Osteocyte (in vitro differentiated cells): Measurements from ENCODE around the gene NMRAL1. TPM values are rescaled to one million over a fixed set of nuclear protein-coding genes. Genes with fewer than 3 reads are reported as not detected.

Source experiments
- DNase-seq: peaks from one replicate; pipeline ENCODE4 v3.0.0; 2021; ENCODE audit warnings: mixed read lengths; ENCODE audit not compliant: unreplicated experiment; ENCODE audit errors: extremely low spot score
- H3K27ac Mint-ChIP-seq: one replicate; pipeline ENCODE4 v1.8.0; 2021; ENCODE audit warnings: mild to moderate bottlenecking, mixed read lengths; ENCODE audit not compliant: unreplicated experiment
- H3K27me3 Mint-ChIP-seq: one replicate; pipeline ENCODE4 v1.8.0; 2021; ENCODE audit warnings: mixed read lengths; ENCODE audit not compliant: unreplicated experiment
- H3K36me3 Mint-ChIP-seq: one replicate; pipeline ENCODE4 v1.8.0; 2021; ENCODE audit warnings: mixed read lengths; ENCODE audit not compliant: unreplicated experiment
- H3K4me1 Mint-ChIP-seq: one replicate; pipeline ENCODE4 v1.8.0; 2021; ENCODE audit warnings: mixed read lengths; ENCODE audit not compliant: unreplicated experiment
- H3K4me3 Mint-ChIP-seq: one replicate; pipeline ENCODE4 v1.8.0; 2021; ENCODE audit warnings: mild to moderate bottlenecking, moderate library complexity, mixed read lengths; ENCODE audit not compliant: unreplicated experiment
- H3K9me3 Mint-ChIP-seq: one replicate; pipeline ENCODE4 v1.8.0; 2021; ENCODE audit warnings: mixed read lengths; ENCODE audit not compliant: unreplicated experiment
- long read RNA-seq: library from polyadenylated mRNA; unstranded; transcript quantifications from one replicate; pipeline ENCODE4 v2.0.0, GENCODE V29; 2021
- total RNA-seq: library from RNA; stranded (reverse); gene quantifications from 2 replicates; pipeline ENCODE4 v1.2.1, GENCODE V29; 2021
- TF ChIP-seq, protein P1 (sequence below): fragments of 200-600 bp; sonication (generic); IDR thresholded peaks from 2 replicates; pipeline ENCODE4 v1.5.0; 2021; ENCODE audit warnings: antibody characterized with exemption, mild to moderate bottlenecking, moderate library complexity

Gene NMRAL1
- 55.0 and 61.4 TPM in 2 replicates for total RNA-seq
- long read RNA-seq, transcript NMRAL1-201 (6 exons, 1,376 nt), result major isoform, 16 of 42 reads
- long read RNA-seq, transcript NMRAL1-202 (6 exons, 1,233 nt), result minor isoform, 12 of 42 reads
- long read RNA-seq, partial matches to known transcripts, result 4 of 42 reads
- long read RNA-seq, other reads (novel, unspliced or antisense), result 6 of 42 reads

DNA sequence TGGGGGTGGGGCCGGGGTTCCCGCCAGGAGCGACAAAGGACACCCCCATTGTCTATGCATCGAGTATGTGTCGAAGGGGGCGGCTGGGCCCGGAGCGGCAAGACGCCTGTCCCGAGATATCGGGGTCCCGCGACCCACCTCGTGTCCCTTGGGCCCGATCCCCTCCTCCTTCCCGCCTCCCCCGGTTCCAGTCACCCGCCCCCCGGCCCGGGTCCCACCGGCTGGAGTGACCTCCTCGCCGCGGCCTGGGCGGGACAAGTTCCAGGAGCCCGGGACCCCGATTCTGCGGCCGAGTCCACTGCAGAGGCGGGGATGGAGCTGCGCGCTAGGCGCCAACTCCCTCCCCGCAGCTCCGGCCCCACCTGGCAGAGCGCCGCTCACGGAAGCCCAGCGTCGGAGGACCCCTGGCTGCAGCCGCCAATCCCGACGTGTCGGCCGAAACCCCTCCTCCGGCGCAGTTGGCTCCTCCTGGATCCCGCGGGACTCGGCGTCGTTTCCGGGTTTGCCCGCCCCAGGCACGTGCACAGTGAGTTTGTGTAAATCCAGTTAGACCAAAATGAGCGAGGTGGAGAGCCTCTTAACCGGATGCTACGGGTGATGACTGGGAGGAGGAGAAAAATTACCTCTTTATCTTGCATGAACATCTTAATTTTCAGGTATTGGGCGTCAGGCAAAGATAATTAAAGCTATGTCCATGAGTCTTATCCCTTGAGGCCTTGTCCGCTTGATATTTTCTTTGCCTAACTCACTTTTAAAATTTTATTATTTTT lies at the start of gene NMRAL1:
Gene NMRAL1, minus strand, starts transcription at position 434 of the 770 bp plus-strand sequence. CDS start 493 bp downstream, outside the sequence.
- H3K27ac Mint-ChIP-seq, result peak within 1 kb of the TSS; percentile 94
- H3K9me3 Mint-ChIP-seq, result peaks cover 3% of the 10 kb centered on the region
- H3K36me3 Mint-ChIP-seq, result peaks cover 4% of the 10 kb centered on the region
- DNase-seq, result peak; percentile 97
- H3K4me3 Mint-ChIP-seq, result peak within 1 kb of the TSS; percentile 81
- peaks cover 29% of the 10 kb centered on the region for H3K4me1 Mint-ChIP-seq
- H3K27me3 Mint-ChIP-seq, result no peaks in the 10 kb centered on the region
- TF ChIP-seq, protein P1, sequence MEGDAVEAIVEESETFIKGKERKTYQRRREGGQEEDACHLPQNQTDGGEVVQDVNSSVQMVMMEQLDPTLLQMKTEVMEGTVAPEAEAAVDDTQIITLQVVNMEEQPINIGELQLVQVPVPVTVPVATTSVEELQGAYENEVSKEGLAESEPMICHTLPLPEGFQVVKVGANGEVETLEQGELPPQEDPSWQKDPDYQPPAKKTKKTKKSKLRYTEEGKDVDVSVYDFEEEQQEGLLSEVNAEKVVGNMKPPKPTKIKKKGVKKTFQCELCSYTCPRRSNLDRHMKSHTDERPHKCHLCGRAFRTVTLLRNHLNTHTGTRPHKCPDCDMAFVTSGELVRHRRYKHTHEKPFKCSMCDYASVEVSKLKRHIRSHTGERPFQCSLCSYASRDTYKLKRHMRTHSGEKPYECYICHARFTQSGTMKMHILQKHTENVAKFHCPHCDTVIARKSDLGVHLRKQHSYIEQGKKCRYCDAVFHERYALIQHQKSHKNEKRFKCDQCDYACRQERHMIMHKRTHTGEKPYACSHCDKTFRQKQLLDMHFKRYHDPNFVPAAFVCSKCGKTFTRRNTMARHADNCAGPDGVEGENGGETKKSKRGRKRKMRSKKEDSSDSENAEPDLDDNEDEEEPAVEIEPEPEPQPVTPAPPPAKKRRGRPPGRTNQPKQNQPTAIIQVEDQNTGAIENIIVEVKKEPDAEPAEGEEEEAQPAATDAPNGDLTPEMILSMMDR, result no peak

DNA sequence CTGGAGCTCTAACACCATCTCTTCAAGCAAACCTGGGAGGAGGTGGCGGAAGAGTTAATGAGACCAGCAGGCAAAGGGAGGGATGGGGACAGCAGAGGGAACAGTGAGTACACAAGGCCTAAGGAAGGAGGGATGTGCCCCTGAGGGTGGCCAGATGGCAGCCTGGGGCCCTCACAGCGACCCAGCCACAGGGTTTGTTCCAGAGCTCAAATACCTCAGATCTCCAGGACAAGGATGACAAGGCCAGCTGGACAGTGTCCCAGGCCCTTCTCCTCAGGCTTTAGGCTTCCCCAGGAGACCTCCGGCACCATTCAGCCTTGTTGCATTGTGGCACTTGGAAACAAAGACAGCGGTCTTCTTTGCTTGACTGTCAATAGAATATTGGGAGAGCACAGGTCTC lies 49.3 kb upstream of the NMRAL1 start:
- no peak overlapping the region for H3K27ac Mint-ChIP-seq
- TF ChIP-seq, protein P1, result no peak
- no peaks in the 10 kb centered on the region for H3K36me3 Mint-ChIP-seq
- H3K4me1 Mint-ChIP-seq, result peaks cover 10% of the 10 kb centered on the region
- DNase-seq, result no peak
- H3K27me3 Mint-ChIP-seq, result no peaks in the 10 kb centered on the region
- H3K4me3 Mint-ChIP-seq, result no peak overlapping the region
- no peaks in the 10 kb centered on the region for H3K9me3 Mint-ChIP-seq

DNA sequence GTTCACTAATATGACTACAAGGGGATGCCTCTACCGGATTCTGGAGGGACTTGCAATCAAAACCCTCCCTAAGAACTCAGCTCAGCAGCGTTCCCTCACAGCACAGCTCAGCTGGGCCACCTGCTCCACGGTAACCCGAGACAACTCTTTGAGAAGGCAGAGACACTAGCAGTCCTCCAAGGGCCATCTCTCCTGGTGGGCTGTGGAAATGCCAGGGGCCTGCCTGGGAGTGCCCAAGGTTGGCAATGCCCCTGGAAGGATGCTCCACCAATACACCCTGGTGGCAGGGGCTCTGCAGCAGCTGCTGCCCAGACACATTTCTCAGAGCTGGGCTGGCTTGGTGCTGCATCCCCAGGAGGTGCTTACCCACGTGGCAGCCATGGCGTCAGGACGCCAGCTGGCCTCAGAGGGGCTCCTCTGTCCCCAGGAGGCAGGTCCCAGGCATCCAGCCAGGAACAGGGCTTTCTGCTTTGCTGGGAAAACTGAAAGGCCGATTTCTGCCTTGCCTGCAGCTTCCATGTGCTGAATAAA lies 47.7 kb upstream of the NMRAL1 start:
- DNase-seq, result no peak
- H3K36me3 Mint-ChIP-seq, result no peaks in the 10 kb centered on the region
- peaks cover 10% of the 10 kb centered on the region for H3K4me1 Mint-ChIP-seq
- H3K27ac Mint-ChIP-seq, result no peak overlapping the region
- no peaks in the 10 kb centered on the region for H3K9me3 Mint-ChIP-seq
- TF ChIP-seq, protein P1, result no peak
- H3K27me3 Mint-ChIP-seq, result no peaks in the 10 kb centered on the region
- no peak overlapping the region for H3K4me3 Mint-ChIP-seq

DNA sequence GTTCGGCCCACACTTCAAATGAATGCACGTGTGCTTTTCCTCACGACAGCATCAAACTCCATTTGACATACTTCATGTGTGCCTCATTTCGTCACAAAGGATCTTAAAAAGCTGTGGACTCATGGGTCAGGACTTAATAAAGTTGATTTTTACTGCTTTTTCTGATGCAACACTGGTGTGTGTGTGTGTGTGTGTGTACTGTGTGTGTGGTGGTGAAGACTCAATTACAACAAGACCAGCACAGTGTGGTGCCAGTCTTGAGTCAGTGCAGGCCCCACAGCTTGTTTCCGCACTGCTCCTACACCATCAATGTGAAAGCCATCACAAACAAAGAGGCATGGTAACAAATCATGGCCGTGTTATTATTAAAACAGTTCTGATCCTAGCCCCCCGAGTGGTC lies 46.5 kb upstream of the NMRAL1 start:
- Mint-ChIP-seq H3K4me3 (no peak overlapping the region), H3K9me3 (no peaks in the 10 kb centered on the region), H3K27ac (no peak overlapping the region), H3K4me1 (peaks cover 10% of the 10 kb centered on the region), H3K36me3 (peaks cover 1% of the 10 kb centered on the region), H3K27me3 (no peaks in the 10 kb centered on the region)
- no peak for DNase-seq
- TF ChIP-seq, protein P1, result no peak
